HepG2 (cell line): Measurements from ENCODE around the gene LAMA5. TPM values are rescaled to one million over a fixed set of nuclear protein-coding genes. Genes with fewer than 3 reads are reported as not detected.
A peak's percentile ranks its signal among the peaks of the same experiment; 100 is the strongest.

Experiments
- ARID2 ChIP-seq: sonication (generic); formaldehyde crosslinking; IDR thresholded peaks from 2 replicates; pipeline ENCODE4 v1.8.1; 2022; ENCODE audit warnings: mild to moderate bottlenecking, missing genetic modification reagents, borderline replicate concordance
- EHMT2 ChIP-seq: fragments of 200-600 bp; sonication (generic); IDR thresholded peaks from 2 replicates; pipeline ENCODE4 v1.7.0; 2017; ENCODE audit warnings: antibody characterized with exemption, low read depth, low read length, borderline replicate concordance
- KDM5A ChIP-seq: fragments of 200-600 bp; sonication (generic); IDR thresholded peaks from 2 replicates; pipeline ENCODE4 v1.7.0; 2018; ENCODE audit warnings: antibody characterized with exemption, mild to moderate bottlenecking, low read length, borderline replicate concordance
- MAZ ChIP-seq, 2 experiments: sonication (generic) in 1 of 2; formaldehyde crosslinking in 1 of 2; IDR thresholded peaks; 2 replicates each; pipeline versions ENCODE4 v1.5.0 to v1.6.1; 2012 to 2020; ENCODE audit warnings: low read depth in 2 of 2, mild to moderate bottlenecking in 2 of 2, borderline replicate concordance in 1 of 2, improper control_type of control experiment in 1 of 2, low read length in 1 of 2, missing genetic modification reagents in 1 of 2, moderate library complexity in 1 of 2
- MLLT10 ChIP-seq: sonication (generic); formaldehyde crosslinking; IDR thresholded peaks from 2 replicates; pipeline ENCODE4 v1.4.0; 2020; ENCODE audit warnings: missing genetic modification reagents
- RBM22 ChIP-seq: fragments of 200-400 bp; formaldehyde crosslinking; optimal IDR thresholded peaks from 2 replicates; pipeline ENCODE3; 2017; ENCODE audit warnings: mild to moderate bottlenecking, low read length, moderate library complexity
- SOX13 ChIP-seq, 3 experiments: fragments of 450-650 bp in 1 of 3; sonication (generic) in 1 of 3; formaldehyde crosslinking in 1 of 3; IDR thresholded peaks in 2 of 3; conservative IDR thresholded peaks in 1 of 3; 2 replicates each; pipeline versions ENCODE4 v1.5.0 to v1.6.1; 2016 to 2020; ENCODE audit warnings: antibody characterized with exemption in 1 of 3, mild to moderate bottlenecking in 1 of 3, missing compliant biosample characterization in 1 of 3, missing genetic modification reagents in 1 of 3, moderate library complexity in 1 of 3
- SP4 ChIP-seq: sonication (generic); formaldehyde crosslinking; IDR thresholded peaks from 2 replicates; pipeline ENCODE4 v1.8.1; 2023; ENCODE audit warnings: mild to moderate bottlenecking, missing genetic modification reagents
- TFE3 ChIP-seq: IDR thresholded peaks from 2 replicates; pipeline ENCODE4 v1.6.1; 2016
- ZNF138 ChIP-seq: sonication (generic); formaldehyde crosslinking; IDR thresholded peaks from 2 replicates; pipeline ENCODE4 v1.5.0; 2020; ENCODE audit warnings: mild to moderate bottlenecking, low read depth, missing genetic modification reagents
- ZNF281 ChIP-seq: sonication (generic); formaldehyde crosslinking; IDR thresholded peaks from 2 replicates; pipeline ENCODE4 v1.4.0; 2020; ENCODE audit warnings: missing genetic modification reagents, borderline replicate concordance
- ZNF33A ChIP-seq: sonication (generic); formaldehyde crosslinking; IDR thresholded peaks from 2 replicates; pipeline ENCODE4 v1.5.1; 2020; ENCODE audit warnings: missing genetic modification reagents, mild to moderate bottlenecking, moderate library complexity, borderline replicate concordance
- ZNF414 ChIP-seq: sonication (generic); formaldehyde crosslinking; IDR thresholded peaks from 2 replicates; pipeline ENCODE4 v1.5.0; 2020; ENCODE audit warnings: missing genetic modification reagents
- ZNF766 ChIP-seq: sonication (generic); formaldehyde crosslinking; IDR thresholded peaks from 2 replicates; pipeline ENCODE4 v1.5.0; 2020; ENCODE audit warnings: missing genetic modification reagents, borderline replicate concordance
- ZNF772 ChIP-seq: sonication (generic); formaldehyde crosslinking; IDR thresholded peaks from 2 replicates; pipeline ENCODE4 v1.5.0; 2020; ENCODE audit warnings: mild to moderate bottlenecking, missing genetic modification reagents
- ZNF878 ChIP-seq: sonication (generic); formaldehyde crosslinking; IDR thresholded peaks from 2 replicates; pipeline ENCODE4 v1.8.1; 2023; ENCODE audit warnings: mild to moderate bottlenecking, missing genetic modification reagents, moderate library complexity
- polyA plus RNA-seq, 8 experiments: library from polyadenylated mRNA; depleted of rRNA in 3 of 8; stranded (reverse) in 7 of 8; unstranded in 1 of 8; fragments of >200 nt; fragmentation: Illumina TruSeq in 4 of 8; extraction: Trizol in 4 of 8; gene quantifications; 2 replicates each; pipeline versions ENCODE4 v1.2.1 to v1.2.3, GENCODE V29; 2011 to 2016; ENCODE audit warnings: low read depth in 4 of 8, missing spikeins in 1 of 8, mixed read lengths in 1 of 8; ENCODE audit not compliant: insufficient read depth in 1 of 8
- total RNA-seq, 5 experiments: library from RNA; depleted of rRNA; stranded (reverse); fragments of >200 nt; fragmentation: Illumina TruSeq; extraction: Trizol; gene quantifications; 2 replicates each; pipeline ENCODE4 v1.2.3, GENCODE V29; 2016; ENCODE audit warnings: low read depth in 1 of 5
- TF ChIP-seq, protein P1 (sequence below): sonication (generic); formaldehyde crosslinking; IDR thresholded peaks from 2 replicates; pipeline ENCODE4 v1.4.0; 2020; ENCODE audit warnings: mild to moderate bottlenecking, low read depth, missing genetic modification reagents
- TF ChIP-seq, protein P2 (sequence below): sonication (generic); formaldehyde crosslinking; IDR thresholded peaks from 2 replicates; pipeline ENCODE4 v1.4.0; 2020; ENCODE audit warnings: missing genetic modification reagents

The LAMA5 gene
- total and polyA plus RNA-seq, 2 of the 13 experiments (the other 11 are each of a cell fraction or from before 2014, with no cell fraction given), result 21.0 to 44.7 TPM

- TF ChIP-seq SP4 (CRISPR knock-in tag), result 0 out of 2 replicates have a peak, but pooled peaks have one; percentile 0
- no peak for TF ChIP-seq SOX13 (IDR thresholded peaks at IDR 0.05)
- peak in 1 of 2 experiments; percentile 47; a peak in 1 of 4 replicates for TF ChIP-seq SOX13 (CRISPR knock-in tag; conservative IDR thresholded peaks at IDR 0.05 in 1 of 2, IDR thresholded peaks at IDR 0.05 in 1 of 2)
- TF ChIP-seq ZNF138 (CRISPR knock-in tag), result no peak; the same call in 1 of the 2 replicates
- TF ChIP-seq ZNF414 (CRISPR knock-in tag), result peak; percentile 21; the same call in 1 of the 2 replicates
- TF ChIP-seq ZNF766 (CRISPR knock-in tag), result peak; percentile 26; the same call in 1 of the 2 replicates
- no peak for TF ChIP-seq EHMT2
- TF ChIP-seq ZNF33A (CRISPR knock-in tag), result no peak
- TF ChIP-seq, protein P1, sequence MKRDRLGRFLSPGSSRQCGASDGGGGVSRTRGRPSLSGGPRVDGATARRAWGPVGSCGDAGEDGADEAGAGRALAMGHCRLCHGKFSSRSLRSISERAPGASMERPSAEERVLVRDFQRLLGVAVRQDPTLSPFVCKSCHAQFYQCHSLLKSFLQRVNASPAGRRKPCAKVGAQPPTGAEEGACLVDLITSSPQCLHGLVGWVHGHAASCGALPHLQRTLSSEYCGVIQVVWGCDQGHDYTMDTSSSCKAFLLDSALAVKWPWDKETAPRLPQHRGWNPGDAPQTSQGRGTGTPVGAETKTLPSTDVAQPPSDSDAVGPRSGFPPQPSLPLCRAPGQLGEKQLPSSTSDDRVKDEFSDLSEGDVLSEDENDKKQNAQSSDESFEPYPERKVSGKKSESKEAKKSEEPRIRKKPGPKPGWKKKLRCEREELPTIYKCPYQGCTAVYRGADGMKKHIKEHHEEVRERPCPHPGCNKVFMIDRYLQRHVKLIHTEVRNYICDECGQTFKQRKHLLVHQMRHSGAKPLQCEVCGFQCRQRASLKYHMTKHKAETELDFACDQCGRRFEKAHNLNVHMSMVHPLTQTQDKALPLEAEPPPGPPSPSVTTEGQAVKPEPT, result peak; percentile 74; the same call in 1 of the 2 replicates
- no peak for TF ChIP-seq KDM5A
- TF ChIP-seq ARID2 (CRISPR knock-in tag), result no peak
- no peak; the same call in 1 of the 2 replicates for TF ChIP-seq TFE3
- TF ChIP-seq MAZ (IDR thresholded peaks at IDR 0.05; ENCODE audit: borderline replicate concordance, low read depth, low read length), result no peak
- peak; percentile 70 for TF ChIP-seq MAZ (CRISPR knock-in tag; IDR thresholded peaks at IDR 0.05; ENCODE audit: low read depth)
- TF ChIP-seq, protein P2, sequence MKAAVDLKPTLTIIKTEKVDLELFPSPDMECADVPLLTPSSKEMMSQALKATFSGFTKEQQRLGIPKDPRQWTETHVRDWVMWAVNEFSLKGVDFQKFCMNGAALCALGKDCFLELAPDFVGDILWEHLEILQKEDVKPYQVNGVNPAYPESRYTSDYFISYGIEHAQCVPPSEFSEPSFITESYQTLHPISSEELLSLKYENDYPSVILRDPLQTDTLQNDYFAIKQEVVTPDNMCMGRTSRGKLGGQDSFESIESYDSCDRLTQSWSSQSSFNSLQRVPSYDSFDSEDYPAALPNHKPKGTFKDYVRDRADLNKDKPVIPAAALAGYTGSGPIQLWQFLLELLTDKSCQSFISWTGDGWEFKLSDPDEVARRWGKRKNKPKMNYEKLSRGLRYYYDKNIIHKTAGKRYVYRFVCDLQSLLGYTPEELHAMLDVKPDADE, result peak; percentile 27; the same call in 1 of the 2 replicates
- TF ChIP-seq ZNF281 (CRISPR knock-in tag), result peak; percentile 89
- no peak for TF ChIP-seq ZNF878 (CRISPR knock-in tag)
- no peak for TF ChIP-seq RBM22
- TF ChIP-seq ZNF772 (CRISPR knock-in tag), result peak; percentile 86
- TF ChIP-seq MLLT10 (CRISPR knock-in tag), result no peak
These were observed 700 bp upstream of the LAMA5 start (continued) for GRCh38 chr20:62367633-62368391.
